ENCODE measurements around the gene HIVEP2. TPM values are rescaled to one million over a fixed set of nuclear protein-coding genes. Genes with fewer than 3 reads are reported as not detected.

HIVEP2 gene
- total and polyA plus RNA-seq, 2 donors (not counting 3 experiments of a cell fraction or from before 2014, with no cell fraction given) = 1.3 to 4.7 TPM

- POLR2A ChIA-PET = no interaction called here
- TF ChIP-seq POLR2AphosphoS5 (IDR thresholded peaks at IDR 0.05; ENCODE audit: insufficient read depth, low read depth, low read length) (no peak), EZH2 (IDR thresholded peaks at IDR 0.05; ENCODE audit: borderline replicate concordance, low read depth, low read length, severe bottlenecking) (no peak), MAX (IDR thresholded peaks at IDR 0.05; ENCODE audit: insufficient read depth, insufficient read length) (no peak)
Measured at GRCh38 chr6:142937986-142938385, 7.0 kb downstream of the HIVEP2 start.

GRCh38 chr6:142935553-142936517 lies 9.1 kb downstream of the HIVEP2 start:
- TF ChIP-seq POLR2A (IDR thresholded peaks at IDR 0.05; ENCODE audit: low read depth, low read length) = no peak
- TF ChIP-seq POLR2AphosphoS5 (IDR thresholded peaks at IDR 0.05; ENCODE audit: insufficient read depth, low read depth, low read length) = no peak
- TF ChIP-seq JUN (IDR thresholded peaks at IDR 0.05; ENCODE audit: borderline replicate concordance, insufficient read depth, insufficient read length, low read depth) = no peak
- no peak for TF ChIP-seq MYC (IDR thresholded peaks at IDR 0.05; ENCODE audit: low read depth, low read length)
- TF ChIP-seq CTCF (IDR thresholded peaks at IDR 0.05; ENCODE audit: extremely low read depth in 1 of 2, insufficient read depth in 1 of 2, low read depth in 1 of 2, low read length in 2 of 2) = no peak
- no peak for TF ChIP-seq GATA2 (IDR thresholded peaks at IDR 0.05; ENCODE audit: insufficient read depth, insufficient read length, low read depth, low read length)
- no peak overlapping the region for H2AFZ ChIP-seq (ENCODE audit: low read depth, low read length)
- H3K4me3 ChIP-seq (replicated peaks in 1 of 3; ENCODE audit: insufficient read depth in 1 of 3, low read depth in 1 of 3, low read length in 3 of 3) = no peak overlapping the region
- dilution Hi-C loops (cut with MboI; ENCODE audit: extremely low pct_ligation_motif_present, low sequenced_read_pairs) (no loop called here), intact Hi-C loops (cut with micrococcal nuclease) (no loop called here)
- no TSS peak for BruUV-seq (replicated peaks)
- H3K4me2 ChIP-seq (ENCODE audit: insufficient read depth, low read length) = no peak overlapping the region
- ChIA-PET POLR2A (no interaction called here), CTCF (no interaction called here)
- FAIRE-seq (no peak), DNase-seq (ENCODE audit: low read depth, low spot score) (no peak)
- H3K9me3 ChIP-seq (replicated peaks; ENCODE audit: control insufficient read depth, insufficient read depth, low read length) = no peaks in the 10 kb centered on the region
- no peak overlapping the region for H3K9ac ChIP-seq (replicated peaks; ENCODE audit: extremely low read depth, insufficient read depth, low read length)
- no peaks in the 10 kb centered on the region for H3K79me2 ChIP-seq (ENCODE audit: control insufficient read depth, insufficient read depth, low read length)
- H3K36me3 ChIP-seq (ENCODE audit: control insufficient read depth in 2 of 2, extremely low read depth in 1 of 2, insufficient read depth in 2 of 2, low read length in 2 of 2) = no peaks in the 10 kb centered on the region
- no peaks in the 10 kb centered on the region for H3K27me3 ChIP-seq (ENCODE audit: control insufficient read depth in 2 of 2, insufficient read depth in 2 of 2, low read length in 2 of 2)
- H3K27ac ChIP-seq (ENCODE audit: insufficient read depth, low read depth, low read length) = no peak overlapping the region
- no peaks in the 10 kb centered on the region for H4K20me1 ChIP-seq (replicated peaks; ENCODE audit: control insufficient read depth, extremely low read depth, insufficient read depth, low read length)
- peaks cover 7% of the 10 kb centered on the region for H3K4me1 ChIP-seq (ENCODE audit: control insufficient read depth, extremely low read depth, insufficient read depth, low read length)
- H3K9me1 ChIP-seq (replicated peaks; ENCODE audit: control insufficient read depth, extremely low read depth, insufficient read depth, low read length) = no peaks in the 10 kb centered on the region

More at GRCh38 chr6:142937986-142938385, 7.0 kb downstream of the HIVEP2 start:
- BruUV-seq (replicated peaks) = no TSS peak
- Histone ChIP-seq H2AFZ (ENCODE audit: low read depth, low read length) (no peak overlapping the region), H3K36me3 (ENCODE audit: control insufficient read depth in 2 of 2, extremely low read depth in 1 of 2, insufficient read depth in 2 of 2, low read length in 2 of 2) (no peaks in the 10 kb centered on the region), H3K4me2 (ENCODE audit: insufficient read depth, low read length) (no peak overlapping the region), H3K4me3 (replicated peaks in 1 of 3; ENCODE audit: insufficient read depth in 1 of 3, low read depth in 1 of 3, low read length in 3 of 3) (no peak overlapping the region), H3K9me3 (replicated peaks; ENCODE audit: control insufficient read depth, insufficient read depth, low read length) (no peaks in the 10 kb centered on the region), H3K4me1 (ENCODE audit: control insufficient read depth, extremely low read depth, insufficient read depth, low read length) (peaks cover 14% of the 10 kb centered on the region), H3K9me1 (replicated peaks; ENCODE audit: control insufficient read depth, extremely low read depth, insufficient read depth, low read length) (no peaks in the 10 kb centered on the region), H3K79me2 (ENCODE audit: control insufficient read depth, insufficient read depth, low read length) (no peaks in the 10 kb centered on the region), H3K27ac (ENCODE audit: insufficient read depth, low read depth, low read length) (no peak overlapping the region), H4K20me1 (replicated peaks; ENCODE audit: control insufficient read depth, extremely low read depth, insufficient read depth, low read length) (no peaks in the 10 kb centered on the region), H3K9ac (replicated peaks; ENCODE audit: extremely low read depth, insufficient read depth, low read length) (no peak overlapping the region), H3K27me3 (ENCODE audit: control insufficient read depth in 2 of 2, insufficient read depth in 2 of 2, low read length in 2 of 2) (no peaks in the 10 kb centered on the region)
- dilution Hi-C loops (cut with MboI; ENCODE audit: extremely low pct_ligation_motif_present, low sequenced_read_pairs) = no loop called here
- no peak for FAIRE-seq
- CTCF ChIA-PET = interaction anchor here (2.2 kb wide), 1 partner anchor 244 kb away, joined by 5 read pairs; no protein-coding TSS in a partner anchor
- no peak for DNase-seq (ENCODE audit: low read depth, low spot score)
- intact Hi-C loops (cut with micrococcal nuclease) = no loop called here
